Mesenchymal stem cell (in vitro differentiated cells and primary cell): ENCODE data around the gene DNAJC24.

Experiments used
- DNase-seq: peaks from one replicate; pipeline ENCODE4 v3.0.0-alpha.2; 2013
- H2AFZ ChIP-seq: one replicate; pipeline ENCODE4 v1.6.1; 2013; ENCODE audit warnings: low read depth, mild to moderate bottlenecking, control low read depth, inconsistent platforms, low read length, moderate library complexity
- H2AK5ac ChIP-seq: 2 replicates; pipeline ENCODE4 v1.6.1; 2013; ENCODE audit warnings: low read length, moderate library complexity, mild to moderate bottlenecking, inconsistent platforms; ENCODE audit not compliant: severe bottlenecking
- H2BK120ac ChIP-seq: one replicate; pipeline ENCODE4 v1.6.1; 2013; ENCODE audit warnings: low read depth, mild to moderate bottlenecking, inconsistent platforms, low read length, moderate library complexity
- H2BK12ac ChIP-seq, 2 experiments: one replicate each; pipeline ENCODE4 v1.6.1; 2013; ENCODE audit warnings: inconsistent platforms in 2 of 2, low read length in 2 of 2, mild to moderate bottlenecking in 2 of 2, moderate library complexity in 2 of 2, control low read depth in 1 of 2
- H2BK15ac ChIP-seq: one replicate; pipeline ENCODE4 v1.6.1; 2013; ENCODE audit warnings: mild to moderate bottlenecking, low read depth, inconsistent platforms; ENCODE audit not compliant: poor library complexity, severe bottlenecking
- H2BK5ac ChIP-seq: 2 replicates; pipeline ENCODE4 v1.6.1; 2013; ENCODE audit warnings: low read depth, mild to moderate bottlenecking, low read length, control low read depth, inconsistent platforms; ENCODE audit not compliant: poor library complexity, severe bottlenecking
- H3K14ac ChIP-seq, 2 experiments: one replicate each; pipeline ENCODE4 v1.6.1; 2013; ENCODE audit warnings: inconsistent platforms in 2 of 2, low read length in 2 of 2, control low read depth in 1 of 2, mild to moderate bottlenecking in 1 of 2, moderate library complexity in 1 of 2
- H3K18ac ChIP-seq, 2 experiments: one replicate each; pipeline ENCODE4 v1.6.1; 2013; ENCODE audit warnings: inconsistent platforms in 2 of 2, low read length in 2 of 2, control low read depth in 1 of 2, low read depth in 1 of 2, mild to moderate bottlenecking in 1 of 2
- H3K23ac ChIP-seq, 2 experiments: one replicate each; pipeline ENCODE4 v1.6.1; 2013; ENCODE audit warnings: inconsistent platforms in 2 of 2, low read length in 2 of 2, mild to moderate bottlenecking in 2 of 2, moderate library complexity in 2 of 2, control low read depth in 1 of 2
- H3K27ac ChIP-seq: 2 replicates; pipeline ENCODE4 v1.5.1; 2013; ENCODE audit warnings: mild to moderate bottlenecking, moderate library complexity, low read length, control low read depth, inconsistent platforms; ENCODE audit not compliant: poor library complexity, severe bottlenecking
- H3K27me3 ChIP-seq, 2 experiments: 2 replicates each; pipeline versions ENCODE4 v1.6.1 to v1.7.0; 2013; ENCODE audit warnings: low read length in 2 of 2, mild to moderate bottlenecking in 2 of 2, moderate library complexity in 2 of 2, control low read depth in 1 of 2, inconsistent platforms in 1 of 2; ENCODE audit not compliant: control insufficient read depth in 1 of 2, insufficient read depth in 1 of 2
- H3K36me3 ChIP-seq, 2 experiments: 2 replicates each; pipeline versions ENCODE4 v1.6.1 to v1.7.0; 2013; ENCODE audit warnings: low read length in 2 of 2, control low read depth in 1 of 2, inconsistent platforms in 1 of 2, low read depth in 1 of 2, mild to moderate bottlenecking in 1 of 2; ENCODE audit not compliant: insufficient read depth in 2 of 2, control insufficient read depth in 1 of 2
- H3K4ac ChIP-seq, 2 experiments: one replicate each; pipeline ENCODE4 v1.6.1; 2013; ENCODE audit warnings: inconsistent platforms in 2 of 2, low read length in 2 of 2, mild to moderate bottlenecking in 2 of 2, moderate library complexity in 2 of 2, control low read depth in 1 of 2, low read depth in 1 of 2
- H3K4me1 ChIP-seq: 2 replicates; pipeline ENCODE4 v1.6.1; 2013; ENCODE audit warnings: low read depth, low read length, control low read depth; ENCODE audit not compliant: control insufficient read depth, insufficient read depth
- H3K4me2 ChIP-seq: 2 replicates; pipeline ENCODE4 v1.6.1; 2013; ENCODE audit warnings: low read length, mild to moderate bottlenecking, inconsistent platforms; ENCODE audit not compliant: poor library complexity, severe bottlenecking
- H3K4me3 ChIP-seq, 2 experiments: 2 replicates each; pipeline versions ENCODE4 v1.5.1 to v1.7.0; 2013; ENCODE audit warnings: low read length in 2 of 2, mild to moderate bottlenecking in 2 of 2, control low read depth in 1 of 2, low read depth in 1 of 2; ENCODE audit not compliant: insufficient read depth in 1 of 2
- H3K79me1 ChIP-seq: replicated peaks from 2 replicates; pipeline ENCODE4 v1.6.1; 2013; ENCODE audit warnings: mild to moderate bottlenecking, control low read depth, low read length, inconsistent platforms; ENCODE audit not compliant: poor library complexity, severe bottlenecking
- H3K9ac ChIP-seq: 2 replicates; pipeline ENCODE4 v1.7.0; 2013; ENCODE audit warnings: mild to moderate bottlenecking, low read length, moderate library complexity
- H3K9me3 ChIP-seq: 2 replicates; pipeline ENCODE4 v1.7.0; 2013; ENCODE audit warnings: mild to moderate bottlenecking, low read length; ENCODE audit not compliant: control insufficient read depth
- H4K8ac ChIP-seq: one replicate; pipeline ENCODE4 v1.6.1; 2013; ENCODE audit warnings: inconsistent platforms, mild to moderate bottlenecking, low read length, moderate library complexity
- H4K91ac ChIP-seq: one replicate; pipeline ENCODE4 v1.6.1; 2013; ENCODE audit warnings: mild to moderate bottlenecking, low read length, inconsistent platforms
- WGBS: methylation state at CpG from one replicate; pipeline ENCODE4 v1.1.7; 2013; ENCODE audit warnings: mixed read lengths; 5-methylcytosine and 5-hydroxymethylcytosine counted together

Gene DNAJC24

DNA sequence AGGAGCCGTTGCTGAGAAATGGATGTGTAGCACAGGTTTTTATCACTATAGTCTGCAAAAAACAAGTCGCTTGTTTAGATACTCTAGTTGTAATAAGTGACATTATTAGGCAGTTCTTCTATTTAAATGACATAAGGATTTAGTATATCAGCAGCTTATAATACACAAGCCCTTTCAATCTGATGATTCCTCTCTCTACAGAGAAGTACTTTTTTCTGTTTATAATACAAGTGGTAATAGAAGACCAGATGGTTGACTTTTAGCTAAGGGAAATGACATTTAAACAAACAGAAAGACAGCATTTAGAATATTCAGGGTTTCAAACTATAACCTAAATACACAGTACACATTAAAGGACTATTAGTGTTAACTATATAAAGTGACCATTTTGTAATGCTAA is 79.4 kb downstream of the DNAJC24 start:
- Histone ChIP-seq H3K14ac (no peak overlapping the region), H3K36me3 (no peaks in the 10 kb centered on the region), H2BK12ac (no peak overlapping the region), H3K18ac (no peak overlapping the region), H2AFZ (no peak overlapping the region), H2BK15ac (no peak overlapping the region), H3K4me1 (no peaks in the 10 kb centered on the region), H2BK5ac (no peak overlapping the region), H3K4me3 (no peak overlapping the region), H3K27me3 (no peaks in the 10 kb centered on the region), H2AK5ac (no peak overlapping the region), H4K8ac (no peak overlapping the region), H3K4me2 (no peak overlapping the region), H3K4ac (no peak overlapping the region), H3K23ac (no peak overlapping the region), H3K79me1 (no peaks in the 10 kb centered on the region), H2BK120ac (no peak overlapping the region), H3K27ac (no peak overlapping the region), H4K91ac (no peak overlapping the region), H3K9ac (no peak overlapping the region), H3K9me3 (no peaks in the 10 kb centered on the region)
- DNase-seq = peak; percentile 3
- 50% methylated on average over 1 of the region's 2 CpGs for WGBS

DNA sequence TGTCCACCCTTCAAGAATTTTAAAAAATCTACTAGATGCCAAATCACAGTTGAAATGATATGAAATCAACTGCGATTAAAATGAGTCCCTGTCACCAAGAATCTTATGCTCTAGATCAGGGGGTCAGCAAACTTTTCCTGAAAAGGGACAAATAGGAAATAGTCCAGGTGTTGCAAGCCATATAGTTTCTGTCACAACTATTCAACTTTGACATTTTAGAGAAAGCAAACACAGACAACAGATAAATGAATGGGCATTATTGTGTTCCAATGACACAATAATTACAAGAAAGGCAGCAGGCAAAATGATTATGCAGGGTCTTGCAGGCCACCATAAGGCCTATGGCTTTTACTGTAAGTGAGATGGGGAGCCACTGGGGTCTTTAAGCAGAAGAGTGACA is 81.2 kb downstream of the DNAJC24 start:
- Histone ChIP-seq H2AFZ (no peak overlapping the region), H3K36me3 (no peaks in the 10 kb centered on the region), H3K18ac (no peak overlapping the region), H3K4me2 (no peak overlapping the region), H3K27ac (no peak overlapping the region), H3K27me3 (no peaks in the 10 kb centered on the region), H3K4ac (no peak overlapping the region), H2BK15ac (no peak overlapping the region), H2BK12ac (no peak overlapping the region), H3K4me1 (no peaks in the 10 kb centered on the region), H4K91ac (no peak overlapping the region), H3K14ac (no peak overlapping the region), H3K23ac (no peak overlapping the region), H3K9ac (no peak overlapping the region), H2BK120ac (no peak overlapping the region), H3K4me3 (no peak overlapping the region), H3K9me3 (no peaks in the 10 kb centered on the region), H4K8ac (no peak overlapping the region), H3K79me1 (no peaks in the 10 kb centered on the region), H2BK5ac (no peak overlapping the region), H2AK5ac (no peak overlapping the region)
- DNase-seq = no peak
- WGBS = 100% methylated on average over 1 of the region's 1 CpG

DNA sequence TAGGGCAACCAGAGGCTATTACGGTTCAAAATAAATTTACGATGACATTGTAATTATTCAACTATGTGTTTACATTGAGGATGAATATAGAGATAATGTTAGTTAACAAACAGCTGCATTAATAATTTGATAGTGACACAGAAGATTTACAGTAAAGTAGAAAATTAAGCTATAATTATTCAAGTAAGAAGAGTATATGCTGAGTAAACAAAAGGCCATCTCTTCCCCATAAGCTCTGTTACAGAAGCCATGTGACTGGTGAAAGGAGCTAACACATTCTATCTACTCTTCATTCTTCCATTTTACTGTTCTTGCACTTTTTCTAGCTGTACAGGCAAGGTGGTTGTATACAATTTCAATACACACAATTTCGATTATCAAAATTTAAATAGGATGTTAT is 85.5 kb downstream of the DNAJC24 start:
- Histone ChIP-seq H3K4ac (no peak overlapping the region), H3K9ac (no peak overlapping the region), H3K27me3 (no peaks in the 10 kb centered on the region), H3K4me3 (no peak overlapping the region), H3K27ac (no peak overlapping the region), H2AK5ac (no peak overlapping the region), H3K4me1 (no peaks in the 10 kb centered on the region), H3K9me3 (no peaks in the 10 kb centered on the region), H2AFZ (no peak overlapping the region), H3K36me3 (peaks cover 0 to 3% of the 10 kb centered on the region in 2 experiments), H4K8ac (no peak overlapping the region), H2BK12ac (no peak overlapping the region), H3K23ac (no peak overlapping the region), H3K14ac (no peak overlapping the region), H2BK5ac (no peak overlapping the region), H2BK15ac (no peak overlapping the region), H4K91ac (no peak overlapping the region), H3K4me2 (no peak overlapping the region), H3K79me1 (peaks cover 2% of the 10 kb centered on the region), H2BK120ac (no peak overlapping the region), H3K18ac (no peak overlapping the region)
- DNase-seq = no peak
- no CpG with 5 or more reads among the region's 3 CpGs for WGBS

DNA sequence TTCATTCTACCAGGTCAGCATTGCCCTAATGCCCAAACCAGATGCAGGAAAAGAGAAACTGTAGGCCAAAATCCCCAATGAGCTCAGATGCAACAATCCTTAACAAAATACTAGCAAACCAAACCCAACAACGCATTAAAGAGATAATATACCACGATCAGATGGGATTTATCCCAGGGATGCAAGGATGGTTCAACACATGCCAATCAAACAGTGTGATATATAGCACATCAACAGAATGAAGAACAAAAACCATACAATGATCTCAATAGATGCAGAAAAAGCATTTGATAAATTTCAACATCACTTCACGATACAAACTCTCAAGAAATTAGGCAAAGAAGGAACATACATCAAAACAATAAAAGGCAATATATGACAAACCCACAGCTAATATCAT is 94.8 kb downstream of the DNAJC24 start:
- peaks cover 3% of the 10 kb centered on the region for H3K79me1 ChIP-seq
- H3K9me3 ChIP-seq = peaks cover 22% of the 10 kb centered on the region
- H2BK12ac ChIP-seq = no peak overlapping the region
- no peak overlapping the region for H4K8ac ChIP-seq
- no peak overlapping the region for H2BK5ac ChIP-seq
- WGBS = 98% methylated on average over 3 of the region's 3 CpGs
- H2BK15ac ChIP-seq = no peak overlapping the region
- H3K4ac ChIP-seq = no peak overlapping the region
- H3K9ac ChIP-seq = no peak overlapping the region
- H3K36me3 ChIP-seq = peaks cover 0 to 3% of the 10 kb centered on the region in 2 experiments
- no peak overlapping the region for H3K4me2 ChIP-seq
- no peaks in the 10 kb centered on the region for H3K4me1 ChIP-seq
- no peak overlapping the region for H2AK5ac ChIP-seq
- no peak overlapping the region for H2AFZ ChIP-seq
- no peak overlapping the region for H2BK120ac ChIP-seq
- no peak overlapping the region for H3K27ac ChIP-seq
- H3K18ac ChIP-seq = no peak overlapping the region
- no peak overlapping the region for H3K23ac ChIP-seq
- no peaks in the 10 kb centered on the region for H3K27me3 ChIP-seq
- no peak overlapping the region for H3K4me3 ChIP-seq
- no peak overlapping the region for H3K14ac ChIP-seq
- no peak overlapping the region for H4K91ac ChIP-seq
- no peak for DNase-seq
